ENCODE measurements around the gene SHISA8. TPM values are rescaled to one million over a fixed set of nuclear protein-coding genes. Genes with fewer than 3 reads are reported as not detected.

The SHISA8 gene
- total RNA-seq, 1 experiment from 2014 or later = 2.4 TPM

GRCh38 chr22:41863472-41863871, 51.4 kb downstream of the SHISA8 start (continued):
- TF ChIP-seq ZNF425 (CRISPR knock-in tag; conservative IDR thresholded peaks at IDR 0.05) = no peak
- no peak for TF ChIP-seq ZNF532 (CRISPR knock-in tag; IDR thresholded peaks at IDR 0.05; ENCODE audit: borderline replicate concordance)
- TF ChIP-seq ESRRA (CRISPR knock-in tag; IDR thresholded peaks at IDR 0.05; ENCODE audit: borderline replicate concordance) = no peak
- no peak for TF ChIP-seq MAX (CRISPR knock-in tag; IDR thresholded peaks at IDR 0.05)

GRCh38 chr22:41862530-41863266, 52.2 kb downstream of the SHISA8 start:
- Mint-ChIP-seq H3K4me1 (peaks cover 20% of the 10 kb centered on the region), H3K36me3 (peaks cover 18% of the 10 kb centered on the region), H3K9me3 (no peaks in the 10 kb centered on the region), H3K4me3 (no peak overlapping the region), H3K27me3 (ENCODE audit: low read depth) (no peaks in the 10 kb centered on the region), H3K27ac (peak overlapping the region; percentile 73)
- ATAC-seq (no peak), DNase-seq (ENCODE audit: low spot score) (no peak)
- ChIA-PET POLR2A (interaction anchor here (0.6 to 2.1 kb wide), 2 partner anchors 30 to 143 kb away, joined by 3 to 7 read pairs; partner anchors contain the start of gene SREBF2), CTCF (interaction anchor here (0.8 to 2.6 kb wide), 8 partner anchors 30 to 196 kb away, joined by 3 to 33 read pairs (median 6); partner anchors contain the start of gene SREBF2)
- no peak for TF ChIP-seq USF1 (CRISPR knock-in tag; IDR thresholded peaks at IDR 0.05)
- no peak for TF ChIP-seq E2F4 (CRISPR knock-in tag; IDR thresholded peaks at IDR 0.05; ENCODE audit: borderline replicate concordance, low read depth)
- no peak for TF ChIP-seq ARID4B (CRISPR knock-in tag; IDR thresholded peaks at IDR 0.05; ENCODE audit: borderline replicate concordance)
- no peak for TF ChIP-seq ATF1 (CRISPR knock-in tag; IDR thresholded peaks at IDR 0.05)
- no peak for TF ChIP-seq MXD4 (CRISPR knock-in tag; IDR thresholded peaks at IDR 0.05; ENCODE audit: borderline replicate concordance)
- no peak for TF ChIP-seq E2F5 (CRISPR knock-in tag; IDR thresholded peaks at IDR 0.05)
- TF ChIP-seq TCF7 (CRISPR knock-in tag; IDR thresholded peaks at IDR 0.05; ENCODE audit: low read depth) = no peak
- no peak for TF ChIP-seq NFATC4 (CRISPR knock-in tag; IDR thresholded peaks at IDR 0.05)
- TF ChIP-seq CTCF (IDR thresholded peaks at IDR 0.05) = no peak
- TF ChIP-seq SP1 (CRISPR knock-in tag; conservative IDR thresholded peaks at IDR 0.05) = no peak
- TF ChIP-seq IRF1 (CRISPR knock-in tag; IDR thresholded peaks at IDR 0.05) = no peak
- TF ChIP-seq PRRX2 (CRISPR knock-in tag; IDR thresholded peaks at IDR 0.05) = no peak
- TF ChIP-seq ZNF317 (CRISPR knock-in tag; IDR thresholded peaks at IDR 0.05; ENCODE audit: borderline replicate concordance, low read depth) = no peak

Measured in WTC11 (cell line).